ENCODE results near the gene CACNA1C.

The CACNA1C gene

GRCh38 chr12:2302711-2303580 is 250.2 kb downstream of the CACNA1C start:
- DNase-seq = no peak

- no peak for DNase-seq
These were observed 251.4 kb downstream of the CACNA1C start for GRCh38 chr12:2304223-2304622.

GRCh38 chr12:2306012-2306411 is 253.2 kb downstream of the CACNA1C start:
- DNase-seq = no peak

GRCh38 chr12:2306735-2307134 is 253.9 kb downstream of the CACNA1C start:
- DNase-seq = no peak

GRCh38 chr12:2307550-2307949 is 254.8 kb downstream of the CACNA1C start:
- no peak for DNase-seq

- DNase-seq = no peak
These were observed 256.9 kb downstream of the CACNA1C start for GRCh38 chr12:2309647-2310046.

GRCh38 chr12:2311020-2311778 is 258.4 kb downstream of the CACNA1C start:
- DNase-seq = no peak

- no peak for DNase-seq
These were observed 259.4 kb downstream of the CACNA1C start for GRCh38 chr12:2312175-2312574.

GRCh38 chr12:2312770-2313169 is 260.0 kb downstream of the CACNA1C start:
- no peak for DNase-seq

GRCh38 chr12:2314492-2314891 is 261.7 kb downstream of the CACNA1C start:
- DNase-seq = no peak

- DNase-seq = no peak
These were observed 265.0 kb downstream of the CACNA1C start for GRCh38 chr12:2317772-2318171.

GRCh38 chr12:2318286-2318685 is 265.5 kb downstream of the CACNA1C start:
- DNase-seq = no peak

GRCh38 chr12:2319136-2319535 is 266.3 kb downstream of the CACNA1C start:
- no peak for DNase-seq

- DNase-seq = no peak
These were observed 267.1 kb downstream of the CACNA1C start for GRCh38 chr12:2319737-2320506.

- no peak for DNase-seq
These were observed 268.1 kb downstream of the CACNA1C start for GRCh38 chr12:2320841-2321240.

- no peak for DNase-seq
These were observed 269.9 kb downstream of the CACNA1C start for GRCh38 chr12:2322554-2323120.

- no peak for DNase-seq
These were observed 270.9 kb downstream of the CACNA1C start for GRCh38 chr12:2323532-2324255.

GRCh38 chr12:2324387-2324786 is 271.6 kb downstream of the CACNA1C start:
- no peak for DNase-seq

- DNase-seq = no peak
These were observed 272.7 kb downstream of the CACNA1C start for GRCh38 chr12:2325519-2325918.

GRCh38 chr12:2326470-2326869 is 273.7 kb downstream of the CACNA1C start:
- DNase-seq = no peak

- no peak for DNase-seq
These were observed 275.9 kb downstream of the CACNA1C start for GRCh38 chr12:2328661-2329060.

GRCh38 chr12:2329661-2330210 is 276.9 kb downstream of the CACNA1C start:
- DNase-seq = no peak

All from stimulated activated naive CD4-positive, alpha-beta T cell (primary cell).